Gastroesophageal sphincter (tissue), 4 donors: ENCODE measurements around the gene PLXNB3. TPM values are rescaled to one million over a fixed set of nuclear protein-coding genes. Genes with fewer than 3 reads are reported as not detected.

Experiments
- ATAC-seq: fragments of 150-250 bp; one replicate; pipeline ENCODE4 v1.9.1; 2016; ENCODE audit warnings: mild to moderate bottlenecking, moderate library complexity
- H3K27ac ChIP-seq, 4 donors: fragments of 200-600 bp; sonication (generic) in 3 of 4; 1 replicate in 3 of 4; 2 replicates in 1 of 4; pipeline ENCODE4 v1.5.1; 2016 to 2019
- H3K27me3 ChIP-seq: fragments of 200-600 bp; sonication (generic); one replicate; pipeline ENCODE4 v1.5.1; 2019
- H3K36me3 ChIP-seq, 2 donors: fragments of 200-600 bp; sonication (generic); one replicate each; pipeline ENCODE4 v1.5.1; 2019; ENCODE audit warnings: control low read depth in 1 of 2
- H3K4me1 ChIP-seq, 3 donors: fragments of 200-600 bp; sonication (generic); 1 replicate in 2 of 3; 2 replicates in 1 of 3; pipeline ENCODE4 v1.5.1; 2016 to 2019; ENCODE audit warnings: control low read depth in 2 of 3
- H3K4me3 ChIP-seq, 2 donors: fragments of 200-600 bp; sonication (generic); one replicate each; pipeline ENCODE4 v1.5.1; 2019; ENCODE audit warnings: mild to moderate bottlenecking in 1 of 2, moderate library complexity in 1 of 2
- H3K9me3 ChIP-seq, 3 donors: fragments of 200-600 bp; sonication (generic); one replicate each; pipeline ENCODE4 v1.5.1; 2017 to 2019; ENCODE audit warnings: control low read depth in 2 of 3
- EP300 ChIP-seq: sonication (generic); formaldehyde crosslinking; IDR thresholded peaks from one replicate; pipeline ENCODE4 v1.6.1; 2017; ENCODE audit warnings: antibody characterized with exemption, mild to moderate bottlenecking
- POLR2A ChIP-seq, 2 donors: fragments of 450-650 bp; IDR thresholded peaks; one replicate each; pipeline ENCODE4 v1.6.1; 2017; ENCODE audit warnings: antibody characterized with exemption in 2 of 2, mild to moderate bottlenecking in 2 of 2, moderate library complexity in 1 of 2
- POLR2AphosphoS5 ChIP-seq: sonication (generic); formaldehyde crosslinking; IDR thresholded peaks from one replicate; pipeline ENCODE4 v1.6.1; 2017; ENCODE audit warnings: antibody characterized with exemption
- WGBS, 2 donors: methylation state at CpG; one replicate each; pipeline ENCODE4 v1.1.5; 2018; ENCODE audit warnings: low coverage in 1 of 2; 5-methylcytosine and 5-hydroxymethylcytosine counted together
- total RNA-seq, 4 donors: library from RNA; depleted of rRNA; stranded (reverse); fragments of >200 nt; gene quantifications; one replicate each; pipeline ENCODE4 v1.1.0, GENCODE V29; 2016
- TF ChIP-seq, protein P1 (sequence below), 4 experiments: fragments of 200-600 bp in 2 of 4; fragments of 450-650 bp in 2 of 4; sonication (generic) in 1 of 4; IDR thresholded peaks; one replicate each; pipeline ENCODE4 v1.5.1; 2017 to 2019; ENCODE audit warnings: antibody characterized with exemption in 4 of 4, mild to moderate bottlenecking in 2 of 4, moderate library complexity in 2 of 4

The PLXNB3 gene
- total RNA-seq, 4 donors from 2014 or later: 9.2 to 19.2 (median 16.8) TPM

- no peaks in the 10 kb centered on the region for H3K9me3 ChIP-seq
- TF ChIP-seq POLR2A (IDR thresholded peaks at IDR 0.05): no peak
- TF ChIP-seq EP300: no peak
- TF ChIP-seq, protein P1, sequence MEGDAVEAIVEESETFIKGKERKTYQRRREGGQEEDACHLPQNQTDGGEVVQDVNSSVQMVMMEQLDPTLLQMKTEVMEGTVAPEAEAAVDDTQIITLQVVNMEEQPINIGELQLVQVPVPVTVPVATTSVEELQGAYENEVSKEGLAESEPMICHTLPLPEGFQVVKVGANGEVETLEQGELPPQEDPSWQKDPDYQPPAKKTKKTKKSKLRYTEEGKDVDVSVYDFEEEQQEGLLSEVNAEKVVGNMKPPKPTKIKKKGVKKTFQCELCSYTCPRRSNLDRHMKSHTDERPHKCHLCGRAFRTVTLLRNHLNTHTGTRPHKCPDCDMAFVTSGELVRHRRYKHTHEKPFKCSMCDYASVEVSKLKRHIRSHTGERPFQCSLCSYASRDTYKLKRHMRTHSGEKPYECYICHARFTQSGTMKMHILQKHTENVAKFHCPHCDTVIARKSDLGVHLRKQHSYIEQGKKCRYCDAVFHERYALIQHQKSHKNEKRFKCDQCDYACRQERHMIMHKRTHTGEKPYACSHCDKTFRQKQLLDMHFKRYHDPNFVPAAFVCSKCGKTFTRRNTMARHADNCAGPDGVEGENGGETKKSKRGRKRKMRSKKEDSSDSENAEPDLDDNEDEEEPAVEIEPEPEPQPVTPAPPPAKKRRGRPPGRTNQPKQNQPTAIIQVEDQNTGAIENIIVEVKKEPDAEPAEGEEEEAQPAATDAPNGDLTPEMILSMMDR (IDR thresholded peaks at IDR 0.05): no peak
- TF ChIP-seq POLR2AphosphoS5: no peak
- no peaks in the 10 kb centered on the region for H3K27me3 ChIP-seq
- no CpG with 5 or more reads among the region's 10 CpGs for WGBS, 2 donors
- no peak for ATAC-seq
- no peak overlapping the region for H3K4me3 ChIP-seq
- H3K27ac ChIP-seq: no peak overlapping the region
- no peaks in the 10 kb centered on the region for H3K36me3 ChIP-seq
- peaks cover 0 to 17% (median 3%) of the 10 kb centered on the region in 3 donors for H3K4me1 ChIP-seq
These were observed 60.3 kb downstream of the PLXNB3 start for GRCh38 chrX:153824348-153824747.

DNA sequence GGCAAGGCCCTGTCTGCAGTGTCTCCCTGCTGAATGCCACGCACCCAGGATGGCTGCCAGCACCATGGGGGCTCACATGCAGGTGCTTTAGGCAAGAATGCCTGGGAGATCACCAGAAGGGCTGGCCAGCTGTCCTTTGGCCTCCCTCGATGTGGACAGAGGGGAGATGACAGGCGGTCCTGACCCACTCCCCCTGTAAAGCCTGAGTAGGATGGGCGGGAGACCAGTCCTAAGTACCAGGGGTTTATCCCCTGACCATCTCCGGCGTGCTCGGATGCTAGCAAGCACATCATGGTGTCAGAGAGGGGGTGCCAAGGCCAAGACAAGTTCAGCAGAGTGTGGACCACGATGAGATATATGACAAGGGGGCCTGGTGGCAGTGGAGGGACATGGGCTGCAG is 61.0 kb downstream of the PLXNB3 start:
- Histone ChIP-seq H3K9me3 (no peaks in the 10 kb centered on the region), H3K4me1 (peaks cover 0 to 19% (median 0%) of the 10 kb centered on the region in 3 donors), H3K4me3 (no peak overlapping the region), H3K27me3 (no peaks in the 10 kb centered on the region), H3K27ac (no peak overlapping the region), H3K36me3 (no peaks in the 10 kb centered on the region)
- TF ChIP-seq POLR2A (IDR thresholded peaks at IDR 0.05) (no peak), POLR2AphosphoS5 (no peak), EP300 (no peak)
- TF ChIP-seq, protein P1 (IDR thresholded peaks at IDR 0.05): no peak
- WGBS, 2 donors: 78% methylated on average over 5 of the region's 8 CpGs; no CpG with 5 or more reads in 1 of the 2 donors
- no peak for ATAC-seq

Other genes starting within 250 kb of the PLXNB3 start
- under 1 TPM in 3 of 4 donors, not detected in 1; 0.13 to 0.37 (median 0.31) TPM for gene ATP2B3, start 246.6 kb upstream of the PLXNB3 start, total RNA-seq
- 10 to 100 TPM; 30.7 to 57.7 (median 51.4) TPM for gene CCNQ, start 165.1 kb upstream of the PLXNB3 start, total RNA-seq
- gene DUSP9, start 117.0 kb upstream of the PLXNB3 start, total RNA-seq: not detected
- gene PNCK, start 90.4 kb upstream of the PLXNB3 start, total RNA-seq: 10 to 100 TPM; 14.4 to 55.9 (median 30.1) TPM
- gene SLC6A8, start 76.3 kb upstream of the PLXNB3 start, total RNA-seq: 10 to 100 TPM; 25.3 to 86.6 (median 37.9) TPM
- gene BCAP31, start 39.9 kb upstream of the PLXNB3 start, total RNA-seq: 100 to 1,000 TPM in 2 of 4 donors, 10 to 100 TPM in 2; 76.1 to 125 (median 104) TPM
- gene ABCD1, start 39.4 kb upstream of the PLXNB3 start, total RNA-seq: 10 to 100 TPM; 14.4 to 38.8 (median 22.0) TPM
- 1 to 10 TPM in 3 of 4 donors, not detected in 1; 3.0 to 4.7 (median 4.4) TPM for gene SRPK3, start 16.8 kb downstream of the PLXNB3 start, total RNA-seq
- 100 to 1,000 TPM in 1 of 4 donors, 10 to 100 TPM in 3; 55.5 to 104 (median 59.7) TPM for gene IDH3G, start 30.1 kb downstream of the PLXNB3 start, total RNA-seq
- 100 to 1,000 TPM in 2 of 4 donors, 10 to 100 TPM in 2; 75.8 to 126 (median 110) TPM for gene SSR4, start 30.4 kb downstream of the PLXNB3 start, total RNA-seq
- 10 to 100 TPM; 10.6 to 48.5 (median 26.4) TPM for gene PDZD4, start 66.3 kb downstream of the PLXNB3 start, total RNA-seq
- gene L1CAM, start 121.9 kb downstream of the PLXNB3 start, total RNA-seq: 10 to 100 TPM; 16.2 to 53.3 (median 26.7) TPM
- gene AVPR2, start 140.4 kb downstream of the PLXNB3 start, total RNA-seq: 1 to 10 TPM in 3 of 4 donors, under 1 TPM in 1; 0.81 to 7.9 (median 3.8) TPM
- gene ARHGAP4, start 162.0 kb downstream of the PLXNB3 start, total RNA-seq: 10 to 100 TPM; 10.9 to 26.0 (median 18.1) TPM
- gene NAA10, start 170.8 kb downstream of the PLXNB3 start, total RNA-seq: 100 to 1,000 TPM in 1 of 4 donors, 10 to 100 TPM in 3; 68.3 to 103 (median 89.2) TPM
- 10 to 100 TPM in 3 of 4 donors, 1 to 10 TPM in 1; 8.1 to 15.0 (median 12.5) TPM for gene RENBP, start 180.4 kb downstream of the PLXNB3 start, total RNA-seq
- 10 to 100 TPM; 32.9 to 94.4 (median 43.1) TPM for gene HCFC1, start 207.6 kb downstream of the PLXNB3 start, total RNA-seq
- 1 to 10 TPM; 1.5 to 9.5 (median 5.4) TPM for gene TMEM187, start 208.5 kb downstream of the PLXNB3 start, total RNA-seq